ENCODE results near the gene DNAAF3.

DNAAF3 gene

GRCh38 chr19:55116859-55117662, 49.4 kb downstream of the DNAAF3 start, which contains the start of gene PPP1R12C:
TSS of gene PPP1R12C (minus strand) at chr19:55117637. CDS start at chr19:55117543, 94 bp downstream.
- H3K4me1 ChIP-seq: no peaks in the 10 kb centered on the region
- TF ChIP-seq CTCF (IDR thresholded peaks at IDR 0.05; ENCODE audit: low read depth, low read length): no peak
- peak within 1 kb of the TSS; percentile 94 for H3K4me3 ChIP-seq (ENCODE audit: low read depth, low read length)
- no peak for DNase-seq
- H3K27me3 ChIP-seq: peaks cover 18% of the 10 kb centered on the region
- H3K9me3 ChIP-seq: no peaks in the 10 kb centered on the region
- H3K36me3 ChIP-seq: 0 out of 2 replicates have a peak, but pooled peaks cover 2% of the 10 kb centered on the region

GRCh38 chr19:55116232-55116858, 50.1 kb downstream of the DNAAF3 start:
- no peaks in the 10 kb centered on the region for H3K9me3 ChIP-seq
- TF ChIP-seq CTCF (IDR thresholded peaks at IDR 0.05; ENCODE audit: low read depth, low read length): no peak
- 0 out of 2 replicates have a peak, but pooled peaks cover 2% of the 10 kb centered on the region for H3K36me3 ChIP-seq
- peak; percentile 65 for DNase-seq
- H3K4me1 ChIP-seq: no peaks in the 10 kb centered on the region
- H3K27me3 ChIP-seq: peaks cover 13% of the 10 kb centered on the region
- H3K4me3 ChIP-seq (ENCODE audit: low read depth, low read length): peak overlapping the region; percentile 94

- H3K4me3 ChIP-seq (ENCODE audit: low read depth, low read length): peak overlapping the region; percentile 94
- TF ChIP-seq CTCF (IDR thresholded peaks at IDR 0.05; ENCODE audit: low read depth, low read length): no peak
- no peaks in the 10 kb centered on the region for H3K9me3 ChIP-seq
- no peaks in the 10 kb centered on the region for H3K4me1 ChIP-seq
- H3K36me3 ChIP-seq: 0 out of 2 replicates have a peak, but pooled peaks cover 2% of the 10 kb centered on the region
- DNase-seq: no peak
- peaks cover 5% of the 10 kb centered on the region for H3K27me3 ChIP-seq
Observed at GRCh38 chr19:55115446-55116065, 50.9 kb downstream of the DNAAF3 start.

GRCh38 chr19:55114566-55115145, 51.8 kb downstream of the DNAAF3 start:
- no peak for DNase-seq
- Histone ChIP-seq H3K27me3 (peaks cover under 1% of the 10 kb centered on the region), H3K9me3 (no peaks in the 10 kb centered on the region), H3K4me3 (ENCODE audit: low read depth, low read length) (no peak overlapping the region), H3K36me3 (0 out of 2 replicates have a peak, but pooled peaks cover 2% of the 10 kb centered on the region), H3K4me1 (no peaks in the 10 kb centered on the region)
- TF ChIP-seq CTCF (IDR thresholded peaks at IDR 0.05; ENCODE audit: low read depth, low read length): no peak

GRCh38 chr19:55113570-55114039, 52.8 kb downstream of the DNAAF3 start:
- peaks cover 9% of the 10 kb centered on the region for H3K36me3 ChIP-seq
- no peak for DNase-seq

More at GRCh38 chr19:55113570-55114039, 52.8 kb downstream of the DNAAF3 start:
- Histone ChIP-seq H3K27me3 (no peaks in the 10 kb centered on the region), H3K9me3 (no peaks in the 10 kb centered on the region), H3K4me1 (no peaks in the 10 kb centered on the region), H3K4me3 (ENCODE audit: low read depth, low read length) (no peak overlapping the region)
- TF ChIP-seq CTCF (IDR thresholded peaks at IDR 0.05; ENCODE audit: low read depth, low read length): no peak
